HG03135 (cell line): Measurements from ENCODE around the gene RADIL.
"Not testable (repeated sequence)": the region's sequence is repeated elsewhere in the genome, so short reads cannot be mapped to it uniquely, and the experiment has no call there.

ENCODE experiments used
- ATAC-seq: cut with Tn5 transposase; IDR thresholded peaks from one replicate; pipeline ENCODE4 v1.9.1; 2021; ENCODE audit warnings: mild to moderate bottlenecking, moderate library complexity; ENCODE audit not compliant: unreplicated experiment

The RADIL gene, protein sequence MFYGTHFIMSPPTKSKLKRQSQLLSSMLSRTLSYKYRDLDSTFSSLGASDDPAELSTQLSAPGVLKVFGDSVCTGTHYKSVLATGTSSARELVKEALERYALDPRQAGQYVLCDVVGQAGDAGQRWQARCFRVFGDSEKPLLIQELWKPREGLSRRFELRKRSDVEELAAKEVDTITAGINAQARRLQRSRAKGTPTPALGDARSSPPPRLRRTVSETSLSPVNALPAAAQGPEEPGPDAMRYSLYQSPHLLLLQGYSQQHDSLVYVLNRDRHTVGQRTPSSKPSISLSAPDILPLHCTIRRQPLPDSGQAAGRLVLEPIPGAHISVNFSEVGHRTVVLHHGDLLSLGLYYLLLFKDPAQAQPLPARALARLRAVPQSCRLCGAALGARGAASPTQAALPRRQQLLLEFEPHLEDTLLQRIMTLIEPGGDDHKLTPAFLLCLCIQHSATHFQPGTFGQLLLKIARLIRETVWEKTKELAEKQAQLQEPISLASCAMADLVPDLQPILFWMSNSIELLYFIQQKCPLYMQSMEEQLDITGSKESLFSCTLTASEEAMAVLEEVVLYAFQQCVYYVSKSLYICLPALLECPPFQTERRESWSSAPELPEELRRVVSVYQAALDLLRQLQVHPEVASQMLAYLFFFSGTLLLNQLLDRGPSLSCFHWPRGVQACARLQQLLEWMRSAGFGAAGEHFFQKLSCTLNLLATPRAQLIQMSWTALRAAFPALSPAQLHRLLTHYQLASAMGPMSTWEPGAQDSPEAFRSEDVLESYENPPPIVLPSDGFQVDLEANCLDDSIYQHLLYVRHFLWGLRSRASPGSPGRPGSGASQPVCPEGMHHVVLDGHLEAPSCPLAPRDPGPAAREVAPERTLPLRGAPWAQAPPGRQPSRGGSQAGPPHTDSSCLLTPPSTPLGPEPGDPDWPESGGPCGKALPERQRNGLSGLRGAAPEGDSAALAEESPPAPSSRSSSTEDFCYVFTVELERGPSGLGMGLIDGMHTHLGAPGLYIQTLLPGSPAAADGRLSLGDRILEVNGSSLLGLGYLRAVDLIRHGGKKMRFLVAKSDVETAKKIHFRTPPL

DNA sequence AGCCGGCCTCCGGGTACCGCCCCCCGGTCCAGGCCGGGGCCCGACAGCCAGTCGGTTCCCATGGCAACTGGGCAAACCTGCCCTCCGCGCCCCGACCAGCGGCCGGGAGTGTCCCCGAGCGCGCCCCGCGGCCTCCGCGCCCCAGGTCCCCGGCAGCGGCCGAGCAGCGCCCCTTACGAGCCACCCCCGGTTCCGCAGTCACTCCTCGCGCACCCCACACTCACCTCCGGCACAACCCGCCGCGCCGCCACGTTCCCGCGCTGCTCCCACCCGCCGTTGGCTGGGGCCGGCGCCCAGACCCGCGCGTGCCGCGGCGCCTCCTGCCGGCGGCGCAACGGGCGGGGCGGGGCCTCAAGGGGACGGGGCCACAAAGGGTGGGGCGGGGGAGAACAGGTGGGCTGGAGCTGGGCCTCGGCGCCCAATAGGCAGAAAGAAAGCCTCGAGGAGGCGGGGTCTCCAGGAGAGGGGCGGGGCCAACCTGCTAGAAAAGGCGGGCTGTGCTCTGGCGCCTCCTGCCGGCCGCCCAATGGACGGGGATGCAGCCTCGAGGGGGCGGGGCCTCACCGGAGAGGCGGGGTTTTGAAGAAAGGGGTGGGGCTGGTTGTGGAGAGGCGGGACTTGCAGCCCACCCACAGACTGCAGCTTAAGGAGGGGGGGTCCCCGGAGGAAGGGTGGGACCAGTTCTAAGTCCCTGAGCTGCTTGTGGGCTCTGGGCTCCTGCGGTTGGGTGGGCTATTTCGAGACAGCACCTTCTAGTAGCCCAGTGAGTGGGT, at the start of gene RADIL:
TSS of gene RADIL (minus strand) at position 345 of the 773 bp plus-strand sequence. CDS start 5,577 bp downstream, outside the sequence.
- peak; percentile 79 for ATAC-seq

DNA sequence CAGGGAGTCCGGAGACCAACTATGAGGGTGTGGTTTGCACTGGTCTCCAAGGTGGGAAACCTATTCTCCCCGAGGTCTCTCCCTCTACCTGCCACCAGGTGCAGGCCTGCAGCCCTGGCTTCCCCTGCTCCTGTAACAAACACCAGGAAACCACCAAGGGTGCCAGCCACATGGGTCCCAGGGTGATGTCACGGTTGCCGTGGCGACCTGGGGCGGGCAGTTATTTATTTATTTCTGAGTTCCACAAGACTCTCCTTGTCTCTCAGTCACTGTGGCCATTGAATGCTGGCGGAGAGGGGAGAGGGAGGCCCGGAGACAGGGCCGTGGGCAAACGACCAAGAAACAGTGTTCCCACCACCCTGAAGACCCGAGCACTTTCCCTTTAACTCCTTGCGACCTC, 48.4 kb upstream of the RADIL start:
- ATAC-seq, result no peak

DNA sequence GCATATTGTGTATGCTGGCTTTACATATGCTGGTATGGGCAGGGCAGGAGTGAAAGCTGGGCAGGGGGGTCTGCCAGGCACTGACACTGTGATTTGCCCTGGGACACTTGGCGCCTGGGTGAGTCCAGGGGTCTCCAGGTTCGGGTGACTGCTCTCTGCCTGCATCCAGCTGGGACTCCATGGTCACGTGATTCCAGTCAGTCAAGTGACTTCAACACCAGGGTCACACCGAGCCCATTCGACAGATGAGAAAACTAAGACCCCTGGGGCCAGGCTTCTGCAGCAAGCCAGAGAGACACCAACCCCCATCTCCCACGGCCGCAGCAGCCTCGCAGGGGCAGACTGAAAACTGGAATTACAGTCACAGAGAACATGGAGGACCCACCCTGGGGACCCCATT, 45.5 kb upstream of the RADIL start:
- no peak for ATAC-seq

DNA sequence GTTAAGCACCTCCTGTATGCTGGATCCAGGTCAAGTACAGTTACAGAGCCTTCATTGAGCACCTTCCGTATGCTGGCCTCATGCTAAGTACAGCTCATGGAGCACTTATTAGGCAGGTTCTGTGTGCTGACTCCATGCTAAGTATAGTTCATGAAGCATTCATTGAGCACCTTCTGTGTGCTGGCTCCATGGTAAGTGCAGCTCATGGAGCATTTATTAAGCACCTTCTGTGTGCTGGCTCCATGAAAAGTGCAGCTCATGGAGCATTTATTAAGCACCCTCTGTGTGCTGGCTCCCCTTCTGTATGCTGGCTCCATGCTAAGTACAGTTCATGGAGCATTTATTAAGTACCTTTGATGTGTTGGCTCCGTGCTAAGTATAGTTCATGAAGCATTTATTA, 44.9 kb upstream of the RADIL start:
- ATAC-seq, result no peak

DNA sequence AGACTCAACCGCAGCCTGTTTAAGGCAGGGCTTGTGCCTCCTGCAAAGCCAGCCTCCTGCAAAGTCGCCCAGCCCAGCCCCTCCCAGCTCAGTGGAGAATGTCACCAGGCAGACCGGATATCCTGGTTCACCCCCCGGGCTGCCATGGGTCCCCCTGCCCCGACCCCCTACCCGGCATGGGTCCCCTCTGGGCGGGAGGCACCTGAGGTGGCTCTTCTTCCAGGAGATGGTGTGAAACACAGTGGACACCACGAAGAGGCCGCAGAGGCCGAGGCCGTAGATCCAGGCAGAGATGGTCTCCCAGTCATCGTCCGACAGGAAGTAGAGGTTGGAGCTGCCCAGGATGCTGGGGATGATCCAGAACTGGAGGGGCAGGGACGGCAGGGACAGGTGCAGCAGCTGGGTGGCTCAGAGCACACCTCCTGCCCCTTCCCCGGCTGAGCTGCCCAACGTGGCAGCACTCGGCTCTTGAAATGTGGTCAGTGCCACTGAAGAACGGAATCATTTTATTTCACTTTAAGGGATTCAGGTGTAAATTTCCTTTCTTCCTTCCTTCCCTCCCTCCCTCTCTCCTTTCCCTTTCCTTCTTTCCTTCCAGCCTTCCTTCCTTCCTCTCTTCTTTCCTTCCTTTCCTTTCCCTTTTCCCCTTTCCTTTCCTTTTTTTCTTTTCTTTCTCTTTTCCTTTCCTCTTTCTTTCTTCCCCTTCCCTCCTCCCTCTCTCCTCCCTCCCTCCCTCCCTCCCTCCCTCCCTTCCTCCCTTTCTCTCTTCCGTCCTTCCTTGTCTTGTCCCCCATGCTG, 36.7 kb upstream of the RADIL start:
- no peak for ATAC-seq

DNA sequence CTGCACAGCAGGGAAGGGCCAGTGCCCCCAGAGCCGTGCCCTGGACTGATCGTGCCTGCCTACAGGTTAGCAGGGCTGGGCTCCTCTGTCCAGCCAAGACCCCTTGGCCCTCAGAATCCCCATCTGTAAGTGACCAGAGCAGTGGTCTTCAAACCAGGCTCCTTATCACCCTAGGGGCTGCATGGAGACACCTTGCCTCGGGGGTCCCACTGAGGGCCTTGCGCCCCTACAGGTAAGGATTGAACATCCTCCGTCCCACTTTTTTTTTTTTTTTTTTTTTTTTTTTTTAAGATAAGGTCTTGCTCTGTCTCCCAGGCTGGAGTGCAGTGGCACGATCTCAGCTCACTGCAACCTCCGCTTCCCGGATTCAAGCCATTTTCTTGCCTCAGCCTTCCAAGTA, 32.6 kb upstream of the RADIL start:
- no peak for ATAC-seq

DNA sequence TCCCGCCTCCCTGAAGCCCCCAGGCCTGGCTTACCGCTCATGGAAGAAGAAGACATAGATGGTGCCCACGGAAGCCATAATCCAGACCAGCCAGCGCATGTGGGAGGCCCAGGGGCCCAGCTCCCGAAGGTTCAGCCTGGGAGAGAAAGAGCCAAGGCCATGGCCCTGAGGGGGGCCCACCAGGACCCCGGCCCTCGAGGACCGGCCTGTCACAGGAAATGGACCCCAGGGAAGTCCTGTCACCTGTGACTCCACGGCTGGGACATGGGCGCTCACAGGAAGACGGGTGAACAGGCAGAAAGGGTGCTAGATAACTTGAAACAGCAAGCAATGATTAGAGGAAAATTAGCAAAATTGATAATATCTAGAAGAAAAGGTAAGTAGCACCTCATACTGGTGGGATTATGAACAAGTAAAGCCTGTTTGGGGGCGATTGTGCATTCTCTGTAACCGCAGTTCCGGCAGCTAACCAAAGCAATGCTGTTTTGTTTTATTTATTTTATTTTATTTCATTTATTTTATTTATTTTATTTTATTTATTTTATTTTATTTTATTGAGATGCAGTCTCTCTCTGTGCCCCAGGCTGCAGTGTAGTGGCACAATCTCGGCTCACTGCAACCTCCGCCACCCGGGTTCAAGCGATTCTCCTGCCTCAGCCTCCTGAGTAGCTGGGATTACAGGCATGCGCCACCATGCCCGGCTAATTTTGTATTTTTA, 27.8 kb upstream of the RADIL start:
- no peak for ATAC-seq

DNA sequence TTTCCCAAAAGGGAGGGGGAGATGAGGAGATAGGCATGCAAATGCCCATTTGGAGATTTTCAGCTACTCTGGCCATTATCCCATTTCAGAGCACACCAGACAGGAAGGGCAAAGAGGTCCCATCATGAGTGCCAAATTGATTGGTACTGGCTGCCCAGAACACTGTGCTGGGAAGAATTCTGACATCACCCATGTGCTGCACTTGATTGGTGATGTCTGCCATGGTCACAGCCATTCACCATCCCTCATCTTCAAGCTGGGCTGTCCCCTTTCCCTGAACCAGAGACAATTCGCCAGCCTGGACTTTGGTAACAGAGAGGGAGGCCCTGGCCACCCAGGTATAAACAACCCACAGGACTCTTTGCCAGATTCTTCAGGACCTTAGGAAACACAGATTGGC, 23.2 kb upstream of the RADIL start:
- no peak for ATAC-seq

DNA sequence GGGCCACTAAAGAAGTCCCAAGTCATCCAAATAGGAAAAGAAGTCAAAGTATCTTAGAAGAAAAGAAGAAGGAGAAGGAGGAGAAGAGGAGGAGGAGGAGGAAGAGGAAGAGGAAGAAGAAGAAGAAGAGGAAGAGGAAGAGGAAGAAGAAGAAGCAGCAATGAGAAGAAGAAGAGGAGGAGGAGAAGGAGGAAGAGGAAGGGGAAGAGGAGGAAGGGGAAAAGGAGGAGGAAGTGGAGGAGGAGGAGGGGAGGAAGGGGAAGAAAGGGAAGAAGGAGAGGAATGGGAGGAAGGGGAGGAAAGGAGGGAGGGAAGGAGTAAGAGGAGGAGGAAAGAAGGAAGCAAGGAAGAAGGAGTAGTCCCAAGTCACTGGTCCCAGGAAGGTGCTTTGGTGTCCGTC, 21.7 kb upstream of the RADIL start:
- no peak for ATAC-seq

DNA sequence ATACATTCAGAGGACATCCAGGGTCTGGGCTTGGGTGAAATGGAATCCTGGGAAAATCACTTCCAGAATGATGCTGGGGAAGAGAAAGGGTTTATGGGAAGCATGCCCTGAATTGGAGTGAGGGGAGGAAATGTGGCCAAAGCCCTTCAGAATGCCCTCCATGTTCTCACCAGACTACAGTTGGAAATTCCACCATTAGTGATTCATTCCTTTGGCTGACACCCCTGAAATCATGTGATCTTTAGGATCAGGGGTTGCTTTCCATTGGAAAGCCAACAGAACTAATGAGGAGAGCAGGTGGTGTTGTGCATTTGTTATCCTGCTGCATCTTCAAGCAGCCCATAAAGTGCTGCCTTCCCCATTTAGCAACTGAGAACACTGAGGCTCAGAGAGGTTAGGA, 20.8 kb upstream of the RADIL start:
- ATAC-seq, result no peak

DNA sequence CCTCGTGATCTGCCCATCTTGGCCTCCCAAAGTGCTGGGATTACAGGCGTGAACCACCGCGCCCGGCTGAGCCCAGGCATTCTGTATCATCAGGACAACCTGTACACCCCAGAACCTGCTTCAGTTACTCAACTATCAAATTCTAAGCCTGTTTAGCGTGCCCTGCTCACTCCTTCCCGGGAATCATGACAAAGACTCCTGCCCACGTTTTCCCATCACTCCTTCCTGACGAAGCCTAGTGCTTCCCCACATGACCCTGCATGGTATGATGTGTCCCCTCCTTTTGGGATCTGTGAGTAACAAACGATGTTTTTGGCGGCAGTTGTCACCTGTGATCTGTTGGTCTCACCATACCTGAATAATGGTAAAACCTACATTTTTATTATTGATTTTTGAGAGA, 12.2 kb upstream of the RADIL start:
- ATAC-seq, result no peak

DNA sequence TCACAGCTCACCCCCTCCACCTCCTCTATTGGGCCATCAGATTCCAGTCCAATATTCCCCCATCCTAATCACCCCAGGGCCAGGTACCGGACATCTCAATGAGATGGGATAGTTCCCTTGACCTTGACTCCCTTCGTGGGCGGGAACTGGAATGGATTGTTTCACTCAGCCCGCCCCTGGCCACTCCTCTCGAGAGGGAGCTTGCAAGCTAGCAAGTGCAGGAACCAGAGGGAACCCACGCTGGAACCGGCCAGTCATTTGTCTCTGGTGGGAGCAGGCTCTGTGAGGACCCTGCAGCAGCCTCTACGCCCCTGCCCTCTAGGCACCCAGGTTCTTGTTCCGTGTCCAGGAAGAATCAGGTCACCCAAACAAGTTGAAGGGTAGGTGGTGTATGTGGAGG, 11.0 kb upstream of the RADIL start:
- ATAC-seq, result no peak

DNA sequence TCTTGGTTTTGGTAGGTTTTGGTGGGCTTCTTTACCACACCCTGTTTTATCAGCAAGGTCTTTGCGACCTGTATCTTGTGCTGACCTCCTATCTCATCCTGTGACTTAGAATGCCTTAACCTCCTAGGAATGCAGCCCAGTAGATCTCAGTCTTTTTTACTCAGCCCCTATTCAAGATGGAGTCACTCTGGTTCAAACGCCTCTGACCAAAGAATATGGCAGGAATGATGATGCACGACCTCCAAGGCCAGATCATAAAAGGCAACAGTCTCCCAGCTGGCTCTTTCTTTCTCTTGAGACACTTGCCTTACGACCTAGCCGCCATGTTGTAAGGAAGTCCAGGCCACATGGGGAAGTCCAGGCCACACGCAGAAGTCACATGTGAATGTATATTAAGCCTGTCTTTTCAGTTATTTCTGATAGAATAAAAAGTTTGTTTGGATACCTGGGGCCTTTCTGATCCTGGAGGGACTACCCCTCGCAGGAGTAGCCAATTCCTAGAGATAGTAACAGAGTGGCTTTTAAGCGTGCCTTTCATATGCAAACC, 10.5 kb upstream of the RADIL start:
- ATAC-seq, result no peak

DNA sequence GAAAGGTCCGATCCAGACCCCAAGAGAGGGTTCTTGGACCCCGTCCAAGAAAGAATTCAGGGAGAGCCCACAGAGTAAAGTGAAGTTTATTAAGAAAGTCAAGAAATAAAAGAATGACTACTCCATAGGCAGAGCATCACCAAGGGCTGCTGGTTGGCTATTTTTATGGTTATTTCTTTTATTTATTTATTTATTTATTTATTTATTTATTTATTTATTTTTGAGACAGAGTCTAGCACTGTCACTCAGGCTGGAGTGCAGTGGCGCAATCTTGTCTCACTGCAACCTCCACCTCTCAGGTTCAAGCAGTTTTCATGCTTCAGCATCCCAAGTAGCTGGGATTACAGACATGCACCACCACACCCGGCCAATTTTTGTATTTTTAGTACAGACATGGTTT, 9.7 kb upstream of the RADIL start:
- not testable (repeated sequence) for ATAC-seq

DNA sequence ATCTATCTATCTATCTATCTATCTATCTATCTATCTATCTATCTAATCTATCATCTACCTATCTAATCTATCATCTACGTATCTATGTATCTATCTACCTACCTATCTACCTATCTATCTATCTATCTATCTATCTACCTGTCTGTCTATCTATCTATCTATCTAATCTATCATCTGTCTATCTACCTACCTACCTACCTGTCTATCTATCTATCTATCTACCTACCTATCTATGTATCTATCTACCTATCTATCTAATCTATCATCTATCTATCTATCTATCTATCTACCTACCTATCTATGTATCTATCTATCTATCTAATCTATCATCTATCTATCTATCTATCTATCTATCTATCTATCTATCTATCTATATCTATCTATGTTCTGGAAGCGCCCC, 8.0 kb upstream of the RADIL start:
- not testable (repeated sequence) for ATAC-seq

DNA sequence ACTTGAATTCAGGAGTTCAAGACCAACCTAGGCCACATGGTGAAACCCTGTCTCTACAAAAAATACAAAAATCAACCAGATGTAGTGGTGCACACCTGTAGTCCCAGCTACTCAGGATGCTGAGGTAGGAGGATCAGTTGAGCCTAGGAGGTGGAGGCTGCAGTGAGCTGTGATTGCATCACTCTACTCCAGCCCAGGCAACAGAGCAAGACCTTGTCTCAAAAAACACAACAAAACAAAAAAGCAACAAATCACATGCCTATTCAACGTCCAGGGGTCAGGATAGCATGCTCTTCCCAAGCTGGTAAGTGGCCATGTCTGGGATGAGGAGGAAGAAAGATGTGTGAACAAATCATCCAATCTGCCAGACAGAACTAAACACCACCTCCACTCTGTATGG, 6.2 kb upstream of the RADIL start:
- ATAC-seq, result no peak

DNA sequence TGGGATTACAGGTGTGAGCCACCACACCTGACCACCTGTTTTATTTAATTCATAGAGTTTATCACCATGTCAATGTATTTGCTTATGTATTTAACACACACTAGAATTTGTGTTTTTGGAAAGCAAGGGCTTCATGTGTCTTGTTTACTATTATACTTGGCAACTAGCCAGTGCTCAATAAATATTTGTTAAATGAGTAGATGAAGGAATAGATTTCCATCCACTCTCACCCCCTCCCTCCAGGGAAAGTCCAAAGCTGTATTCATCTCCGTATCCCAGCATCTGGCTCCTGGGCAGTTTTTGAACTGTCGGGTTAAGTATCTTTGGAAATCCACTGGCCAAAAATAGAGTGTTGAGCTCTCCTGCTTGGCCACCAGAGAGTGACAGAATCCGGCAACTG, 4.6 kb upstream of the RADIL start:
- no peak for ATAC-seq

DNA sequence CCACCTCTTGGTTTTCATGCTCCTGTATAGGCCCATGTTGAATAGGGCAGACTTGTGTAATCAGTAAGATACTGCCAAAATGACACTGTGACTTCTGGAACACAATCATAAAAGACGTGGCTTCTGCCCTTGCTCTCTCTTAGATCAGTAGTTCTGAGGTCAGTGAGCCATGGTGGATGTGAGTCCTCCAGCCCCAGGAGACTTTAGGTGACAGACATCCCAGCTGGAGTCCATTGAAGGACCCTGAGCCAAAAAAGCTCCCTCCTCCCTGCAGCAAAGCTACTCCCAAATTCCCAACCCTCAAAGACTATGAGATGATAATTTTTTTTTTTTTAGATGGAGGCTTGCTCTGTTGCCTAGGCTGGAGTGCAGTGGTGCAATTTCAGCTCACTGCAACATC, 3.2 kb upstream of the RADIL start:
- ATAC-seq, result no peak

DNA sequence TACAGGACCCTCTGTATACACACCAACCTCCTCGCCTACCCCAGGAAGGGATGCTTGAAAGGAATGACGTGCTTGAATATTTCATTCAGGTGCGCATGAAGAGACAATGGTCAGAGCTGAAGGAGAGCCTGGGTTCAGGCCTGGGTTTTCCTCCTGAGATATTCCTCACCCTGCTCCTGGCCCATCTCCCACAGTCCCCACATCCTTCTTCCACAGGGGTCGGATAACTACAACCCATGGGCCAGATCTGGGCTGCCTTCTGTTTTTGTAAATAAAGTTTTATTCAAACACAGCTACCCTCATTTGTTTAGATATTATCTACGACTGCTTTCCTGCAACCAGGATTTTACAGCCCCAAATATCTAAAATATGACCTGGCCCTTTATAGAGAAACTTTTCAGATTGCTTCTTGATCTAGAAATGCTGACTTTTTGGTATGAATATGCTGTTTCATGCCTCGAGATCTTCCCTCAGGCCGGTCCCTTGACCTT, 1.8 kb upstream of the RADIL start:
- no peak for ATAC-seq
